Activated CD4-positive, CD25-positive, alpha-beta regulatory T cell treated with anti-CD3 and anti-CD28 coated beads, Interleukin-2, amount 50 U/mL, for 16 hours (primary cell): Measurements from ENCODE around the gene ZFP1.
"Not testable (repeated sequence)": the region's sequence is repeated elsewhere in the genome, so short reads cannot be mapped to it uniquely, and the experiment has no call there.

Experiments used
- DNase-seq: peaks from one replicate; pipeline ENCODE4 v3.0.0-alpha.2; 2020; ENCODE audit warnings: low read depth, low spot score

The ZFP1 gene

GRCh38 chr16:75203667-75204409, 55.5 kb downstream of the ZFP1 start:
- no peak for DNase-seq

- DNase-seq, result no peak
Observed at GRCh38 chr16:75204410-75204758, 56.1 kb downstream of the ZFP1 start.

- DNase-seq, result not testable (repeated sequence)
Observed at GRCh38 chr16:75204905-75205304, 56.6 kb downstream of the ZFP1 start.

- DNase-seq, result not testable (repeated sequence)
Observed at GRCh38 chr16:75205438-75205837, 57.1 kb downstream of the ZFP1 start.

GRCh38 chr16:75205961-75206748, 57.8 kb downstream of the ZFP1 start:
- not testable (repeated sequence) for DNase-seq

GRCh38 chr16:75206749-75207451, 58.6 kb downstream of the ZFP1 start, which contains the start of gene CTRB2:
CTRB2 (minus strand) TSS chr16:75207161; CDS start chr16:75207141, 20 bp downstream.
- no peak for DNase-seq

- no peak for DNase-seq
Observed at GRCh38 chr16:75207831-75208230, 59.5 kb downstream of the ZFP1 start.

GRCh38 chr16:75208242-75208825, 60.0 kb downstream of the ZFP1 start:
- DNase-seq, result no peak

GRCh38 chr16:75208861-75209505, 60.7 kb downstream of the ZFP1 start:
- no peak for DNase-seq

GRCh38 chr16:75209514-75209913, 61.2 kb downstream of the ZFP1 start:
- not testable (repeated sequence) for DNase-seq

GRCh38 chr16:75209944-75210343, 61.6 kb downstream of the ZFP1 start:
- no peak for DNase-seq

GRCh38 chr16:75211286-75211685, 63.0 kb downstream of the ZFP1 start:
- not testable (repeated sequence) for DNase-seq

- DNase-seq, result no peak
Observed at GRCh38 chr16:75216127-75216526, 67.8 kb downstream of the ZFP1 start.

GRCh38 chr16:75216576-75216975, 68.3 kb downstream of the ZFP1 start:
- no peak for DNase-seq

- no peak for DNase-seq
Observed at GRCh38 chr16:75217389-75217851, 69.1 kb downstream of the ZFP1 start.

GRCh38 chr16:75218256-75219076, 70.1 kb downstream of the ZFP1 start, which contains the start of gene CTRB1:
CTRB1 (plus strand) TSS chr16:75218988; CDS start chr16:75219008, 20 bp downstream.
- DNase-seq, result no peak

- DNase-seq, result no peak
Observed at GRCh38 chr16:75219088-75219487, 70.8 kb downstream of the ZFP1 start.

GRCh38 chr16:75219838-75220237, 71.5 kb downstream of the ZFP1 start:
- no peak for DNase-seq
